Neural cell (in vitro differentiated cells): ENCODE data around the gene OGN. TPM values are rescaled to one million over a fixed set of nuclear protein-coding genes. Genes with fewer than 3 reads are reported as not detected.

Experiments
- H2AFZ ChIP-seq: fragments of 200-600, 300-800 bp; sonication (generic), shearing (Covaris generic); 2 replicates; pipeline ENCODE4 v1.6.0; 2014; ENCODE audit warnings: low read depth, mild to moderate bottlenecking, antibody characterized with exemption, low read length, moderate library complexity
- H3F3A ChIP-seq: fragments of 200-600 bp; shearing (Covaris generic); 2 replicates; pipeline ENCODE4 v1.6.1; 2016; ENCODE audit warnings: mild to moderate bottlenecking, moderate library complexity, mixed read lengths, antibody characterized with exemption, low read length; ENCODE audit not compliant: insufficient read depth, poor library complexity, severe bottlenecking
- H3K27ac ChIP-seq: fragments of 200-600, 300-800 bp; sonication (generic), shearing (Covaris generic); 2 replicates; pipeline ENCODE4 v1.5.1; 2014; ENCODE audit warnings: mild to moderate bottlenecking, low read length, moderate library complexity
- H3K27me3 ChIP-seq: fragments of 300-800, 200-600 bp; sonication (generic), shearing (Covaris generic); 2 replicates; pipeline ENCODE4 v1.6.0; 2014; ENCODE audit warnings: mild to moderate bottlenecking, low read depth, low read length, moderate library complexity; ENCODE audit not compliant: insufficient read depth
- H3K36me3 ChIP-seq: fragments of 300-800, 200-600 bp; sonication (generic), shearing (Covaris generic); 2 replicates; pipeline ENCODE4 v1.5.1; 2014; ENCODE audit warnings: mild to moderate bottlenecking, antibody characterized with exemption, low read length, moderate library complexity; ENCODE audit not compliant: insufficient read depth
- H3K4me2 ChIP-seq: fragments of 300-800, 200-600 bp; sonication (generic), shearing (Covaris generic); 2 replicates; pipeline ENCODE4 v1.6.0; 2014; ENCODE audit warnings: mild to moderate bottlenecking, low read length
- H3K4me3 ChIP-seq: fragments of 300-800, 200-600 bp; sonication (generic), shearing (Covaris generic); 2 replicates; pipeline ENCODE4 v1.5.1; 2014; ENCODE audit warnings: mild to moderate bottlenecking, low read length, moderate library complexity
- H3K79me2 ChIP-seq: fragments of 200-600 bp; shearing (Covaris generic); replicated peaks from 2 replicates; pipeline ENCODE4 v1.6.0; 2014; ENCODE audit warnings: mild to moderate bottlenecking, low read length, moderate library complexity; ENCODE audit not compliant: insufficient read depth
- H3K9ac ChIP-seq: fragments of 300-800, 200-600 bp; sonication (generic), shearing (Covaris generic); 2 replicates; pipeline ENCODE4 v1.6.1; 2016; ENCODE audit warnings: mild to moderate bottlenecking, low read length, mixed read lengths
- H3K9me2 ChIP-seq: fragments of 200-600 bp; shearing (Covaris generic); 2 replicates; pipeline ENCODE4 v1.6.1; 2016; ENCODE audit warnings: mild to moderate bottlenecking, low read length, mixed read lengths; ENCODE audit not compliant: insufficient read depth
- H3K9me3 ChIP-seq: fragments of 200-600, 300-800 bp; sonication (generic), shearing (Covaris generic); 2 replicates; pipeline ENCODE4 v1.6.1; 2016; ENCODE audit warnings: mild to moderate bottlenecking, mixed run types, low read length, moderate library complexity, mixed read lengths
- H4K20me1 ChIP-seq: fragments of 200-600 bp; shearing (Covaris generic); 2 replicates; pipeline ENCODE4 v1.6.1; 2016; ENCODE audit warnings: mild to moderate bottlenecking, mixed run types; ENCODE audit not compliant: insufficient read depth
- EP300 ChIP-seq: fragments of 450-650 bp; conservative IDR thresholded peaks from 2 replicates; pipeline ENCODE4 v1.6.1; 2014; ENCODE audit warnings: antibody characterized with exemption, mild to moderate bottlenecking, moderate library complexity; ENCODE audit not compliant: poor library complexity, severe bottlenecking
- EZH2 ChIP-seq: fragments of 200-600, 300-800 bp; shearing (Covaris generic), sonication (generic); IDR thresholded peaks from 2 replicates; pipeline ENCODE4 v1.6.1; 2014; ENCODE audit warnings: antibody characterized with exemption, low read length, borderline replicate concordance, mild to moderate bottlenecking; ENCODE audit not compliant: insufficient read depth, poor library complexity, severe bottlenecking
- MXI1 ChIP-seq: fragments of 450-650 bp; conservative IDR thresholded peaks from 2 replicates; pipeline ENCODE4 v1.6.1; 2014; ENCODE audit warnings: antibody characterized with exemption, mild to moderate bottlenecking; ENCODE audit not compliant: poor library complexity, severe bottlenecking
- POLR2AphosphoS5 ChIP-seq: IDR thresholded peaks from 2 replicates; pipeline ENCODE4 v1.6.1; 2012
- RAD21 ChIP-seq: fragments of 450-650 bp; conservative IDR thresholded peaks from 2 replicates; pipeline ENCODE4 v1.6.1; 2014; ENCODE audit warnings: antibody characterized with exemption, mild to moderate bottlenecking, moderate library complexity
- SMC3 ChIP-seq: fragments of 450-650 bp; conservative IDR thresholded peaks from 2 replicates; pipeline ENCODE4 v1.6.1; 2014; ENCODE audit warnings: antibody characterized with exemption, mild to moderate bottlenecking, moderate library complexity; ENCODE audit not compliant: poor library complexity
- TAF1 ChIP-seq: IDR thresholded peaks from 2 replicates; pipeline ENCODE4 v1.6.1; 2012; ENCODE audit warnings: low read depth
- polyA plus RNA-seq: library from polyadenylated mRNA; depleted of rRNA; stranded (reverse); fragments of >200 nt; gene quantifications from 2 replicates; pipeline ENCODE4 v1.2.3, GENCODE V29; 2014
- TF ChIP-seq, protein P1 (sequence below): fragments of 450-650 bp; IDR thresholded peaks from 2 replicates; pipeline ENCODE4 v1.5.1; 2014; ENCODE audit warnings: antibody characterized with exemption, mild to moderate bottlenecking, moderate library complexity; ENCODE audit not compliant: poor library complexity, severe bottlenecking
- TF ChIP-seq, protein P2 (sequence below): IDR thresholded peaks from 2 replicates; pipeline ENCODE4 v1.6.1; 2012; ENCODE audit warnings: borderline replicate concordance

Gene OGN
- polyA plus RNA-seq, 1 donor from 2014 or later = not detected

- TF ChIP-seq RAD21 = no peak
- TF ChIP-seq, protein P1, sequence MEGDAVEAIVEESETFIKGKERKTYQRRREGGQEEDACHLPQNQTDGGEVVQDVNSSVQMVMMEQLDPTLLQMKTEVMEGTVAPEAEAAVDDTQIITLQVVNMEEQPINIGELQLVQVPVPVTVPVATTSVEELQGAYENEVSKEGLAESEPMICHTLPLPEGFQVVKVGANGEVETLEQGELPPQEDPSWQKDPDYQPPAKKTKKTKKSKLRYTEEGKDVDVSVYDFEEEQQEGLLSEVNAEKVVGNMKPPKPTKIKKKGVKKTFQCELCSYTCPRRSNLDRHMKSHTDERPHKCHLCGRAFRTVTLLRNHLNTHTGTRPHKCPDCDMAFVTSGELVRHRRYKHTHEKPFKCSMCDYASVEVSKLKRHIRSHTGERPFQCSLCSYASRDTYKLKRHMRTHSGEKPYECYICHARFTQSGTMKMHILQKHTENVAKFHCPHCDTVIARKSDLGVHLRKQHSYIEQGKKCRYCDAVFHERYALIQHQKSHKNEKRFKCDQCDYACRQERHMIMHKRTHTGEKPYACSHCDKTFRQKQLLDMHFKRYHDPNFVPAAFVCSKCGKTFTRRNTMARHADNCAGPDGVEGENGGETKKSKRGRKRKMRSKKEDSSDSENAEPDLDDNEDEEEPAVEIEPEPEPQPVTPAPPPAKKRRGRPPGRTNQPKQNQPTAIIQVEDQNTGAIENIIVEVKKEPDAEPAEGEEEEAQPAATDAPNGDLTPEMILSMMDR = no peak
- no peak for TF ChIP-seq TAF1
- no peak for TF ChIP-seq MXI1
- no peak for TF ChIP-seq EP300
- TF ChIP-seq POLR2AphosphoS5 = no peak
- H2AFZ ChIP-seq = no peak overlapping the region
These were observed 51.3 kb downstream of the OGN start for GRCh38 chr9:92353051-92353450.

DNA sequence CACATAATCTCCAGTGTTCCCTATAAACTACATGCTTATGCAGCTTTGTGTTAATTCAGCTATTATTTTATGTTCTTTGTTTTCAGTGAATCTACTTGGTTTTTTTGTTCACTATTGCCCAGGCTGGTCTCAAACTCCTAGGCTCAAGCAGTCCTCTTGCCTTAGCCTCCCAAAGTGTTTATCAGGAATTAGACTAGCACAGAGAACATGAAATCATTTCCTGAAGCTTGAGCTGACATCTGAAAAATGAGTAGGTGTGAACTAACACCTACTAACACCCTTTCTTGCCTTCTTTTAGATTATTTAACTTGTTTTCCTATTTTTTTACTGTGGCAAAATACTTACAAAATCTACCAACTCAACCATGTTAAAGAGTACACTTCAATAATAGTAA, 53.6 kb downstream of the OGN start:
- H2AFZ ChIP-seq = no peak overlapping the region
- H3K27me3 ChIP-seq = no peaks in the 10 kb centered on the region
- no peak overlapping the region for H3K4me3 ChIP-seq
- TF ChIP-seq, protein P2, sequence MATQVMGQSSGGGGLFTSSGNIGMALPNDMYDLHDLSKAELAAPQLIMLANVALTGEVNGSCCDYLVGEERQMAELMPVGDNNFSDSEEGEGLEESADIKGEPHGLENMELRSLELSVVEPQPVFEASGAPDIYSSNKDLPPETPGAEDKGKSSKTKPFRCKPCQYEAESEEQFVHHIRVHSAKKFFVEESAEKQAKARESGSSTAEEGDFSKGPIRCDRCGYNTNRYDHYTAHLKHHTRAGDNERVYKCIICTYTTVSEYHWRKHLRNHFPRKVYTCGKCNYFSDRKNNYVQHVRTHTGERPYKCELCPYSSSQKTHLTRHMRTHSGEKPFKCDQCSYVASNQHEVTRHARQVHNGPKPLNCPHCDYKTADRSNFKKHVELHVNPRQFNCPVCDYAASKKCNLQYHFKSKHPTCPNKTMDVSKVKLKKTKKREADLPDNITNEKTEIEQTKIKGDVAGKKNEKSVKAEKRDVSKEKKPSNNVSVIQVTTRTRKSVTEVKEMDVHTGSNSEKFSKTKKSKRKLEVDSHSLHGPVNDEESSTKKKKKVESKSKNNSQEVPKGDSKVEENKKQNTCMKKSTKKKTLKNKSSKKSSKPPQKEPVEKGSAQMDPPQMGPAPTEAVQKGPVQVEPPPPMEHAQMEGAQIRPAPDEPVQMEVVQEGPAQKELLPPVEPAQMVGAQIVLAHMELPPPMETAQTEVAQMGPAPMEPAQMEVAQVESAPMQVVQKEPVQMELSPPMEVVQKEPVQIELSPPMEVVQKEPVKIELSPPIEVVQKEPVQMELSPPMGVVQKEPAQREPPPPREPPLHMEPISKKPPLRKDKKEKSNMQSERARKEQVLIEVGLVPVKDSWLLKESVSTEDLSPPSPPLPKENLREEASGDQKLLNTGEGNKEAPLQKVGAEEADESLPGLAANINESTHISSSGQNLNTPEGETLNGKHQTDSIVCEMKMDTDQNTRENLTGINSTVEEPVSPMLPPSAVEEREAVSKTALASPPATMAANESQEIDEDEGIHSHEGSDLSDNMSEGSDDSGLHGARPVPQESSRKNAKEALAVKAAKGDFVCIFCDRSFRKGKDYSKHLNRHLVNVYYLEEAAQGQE = no peak
- no peak for TF ChIP-seq RAD21
- TF ChIP-seq, protein P1 = no peak
- no peak for TF ChIP-seq SMC3
- TF ChIP-seq EZH2 = no peak
- no peak for TF ChIP-seq EP300
- no peak for TF ChIP-seq TAF1
- TF ChIP-seq MXI1 = no peak
- no peaks in the 10 kb centered on the region for H3K9me2 ChIP-seq
- no peaks in the 10 kb centered on the region for H3F3A ChIP-seq
- no peak overlapping the region for H3K9ac ChIP-seq
- no peaks in the 10 kb centered on the region for H3K79me2 ChIP-seq
- H3K27ac ChIP-seq = no peak overlapping the region
- no peak overlapping the region for H3K4me2 ChIP-seq
- no peaks in the 10 kb centered on the region for H4K20me1 ChIP-seq
- H3K9me3 ChIP-seq = no peaks in the 10 kb centered on the region
- no peaks in the 10 kb centered on the region for H3K36me3 ChIP-seq

More at GRCh38 chr9:92353051-92353450, 51.3 kb downstream of the OGN start:
- H3K9ac ChIP-seq = no peak overlapping the region
- no peaks in the 10 kb centered on the region for H3K9me3 ChIP-seq
- H3F3A ChIP-seq = no peaks in the 10 kb centered on the region
- H3K9me2 ChIP-seq = no peaks in the 10 kb centered on the region
- no peak overlapping the region for H3K4me2 ChIP-seq
- no peak overlapping the region for H3K27ac ChIP-seq
- no peaks in the 10 kb centered on the region for H3K79me2 ChIP-seq
- no peaks in the 10 kb centered on the region for H3K27me3 ChIP-seq
- H4K20me1 ChIP-seq = no peaks in the 10 kb centered on the region
- no peak overlapping the region for H3K4me3 ChIP-seq
- H3K36me3 ChIP-seq = no peaks in the 10 kb centered on the region
